WTC11 (cell line): ENCODE data around the gene FBXO22.

ENCODE experiments used
- ZBTB21 ChIP-seq: sonication (generic); formaldehyde crosslinking; IDR thresholded peaks from 2 replicates; pipeline ENCODE4 v1.8.1; 2023; ENCODE audit warnings: mild to moderate bottlenecking, missing genetic modification reagents, borderline replicate concordance
- TF ChIP-seq, protein P1 (sequence below): fragments of 200-600 bp; IDR thresholded peaks from 2 replicates; pipeline ENCODE4 v1.8.0; 2022; ENCODE audit warnings: antibody characterized with exemption

DNA sequence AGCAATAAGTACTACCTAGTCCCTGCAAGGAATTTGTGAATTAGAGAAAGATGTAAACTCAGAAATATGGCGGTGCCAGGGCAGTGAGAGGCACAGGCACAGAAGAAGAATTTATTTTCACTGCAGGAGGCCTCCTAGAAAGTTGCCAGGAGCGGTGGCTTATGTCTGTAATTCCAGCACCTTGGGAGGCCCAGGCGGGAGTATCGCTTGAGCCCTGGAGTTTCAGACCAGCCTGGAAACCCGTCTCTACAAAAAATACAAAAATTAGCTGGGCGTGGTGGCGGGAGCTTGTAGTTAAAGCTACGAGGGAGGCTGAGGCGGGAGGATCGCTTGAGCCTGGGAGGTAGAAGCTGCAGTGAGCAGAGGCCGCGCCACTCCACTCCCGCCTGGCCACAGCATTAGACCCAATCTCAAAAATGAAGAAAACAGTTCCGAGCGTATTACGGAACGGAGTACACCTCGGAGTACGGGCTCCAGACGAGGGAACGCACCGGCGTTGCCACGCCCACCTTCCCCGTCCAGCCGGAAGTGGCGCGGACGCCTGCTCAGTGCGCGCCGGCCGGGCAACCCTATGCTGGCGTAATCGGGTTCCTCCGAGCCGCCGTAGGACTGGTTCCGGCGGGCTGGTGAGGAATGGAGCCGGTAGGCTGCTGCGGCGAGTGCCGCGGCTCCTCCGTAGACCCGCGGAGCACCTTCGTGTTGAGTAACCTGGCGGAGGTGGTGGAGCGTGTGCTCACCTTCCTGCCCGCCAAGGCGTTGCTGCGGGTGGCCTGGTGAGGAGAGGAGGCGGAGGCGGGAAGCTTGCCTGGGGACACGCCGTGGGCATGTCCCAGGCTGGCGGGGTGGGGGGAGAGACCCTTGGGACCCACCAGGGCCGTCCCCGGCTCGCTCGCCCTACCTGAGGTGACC, at the start of gene FBXO22:
- TF ChIP-seq, protein P1, sequence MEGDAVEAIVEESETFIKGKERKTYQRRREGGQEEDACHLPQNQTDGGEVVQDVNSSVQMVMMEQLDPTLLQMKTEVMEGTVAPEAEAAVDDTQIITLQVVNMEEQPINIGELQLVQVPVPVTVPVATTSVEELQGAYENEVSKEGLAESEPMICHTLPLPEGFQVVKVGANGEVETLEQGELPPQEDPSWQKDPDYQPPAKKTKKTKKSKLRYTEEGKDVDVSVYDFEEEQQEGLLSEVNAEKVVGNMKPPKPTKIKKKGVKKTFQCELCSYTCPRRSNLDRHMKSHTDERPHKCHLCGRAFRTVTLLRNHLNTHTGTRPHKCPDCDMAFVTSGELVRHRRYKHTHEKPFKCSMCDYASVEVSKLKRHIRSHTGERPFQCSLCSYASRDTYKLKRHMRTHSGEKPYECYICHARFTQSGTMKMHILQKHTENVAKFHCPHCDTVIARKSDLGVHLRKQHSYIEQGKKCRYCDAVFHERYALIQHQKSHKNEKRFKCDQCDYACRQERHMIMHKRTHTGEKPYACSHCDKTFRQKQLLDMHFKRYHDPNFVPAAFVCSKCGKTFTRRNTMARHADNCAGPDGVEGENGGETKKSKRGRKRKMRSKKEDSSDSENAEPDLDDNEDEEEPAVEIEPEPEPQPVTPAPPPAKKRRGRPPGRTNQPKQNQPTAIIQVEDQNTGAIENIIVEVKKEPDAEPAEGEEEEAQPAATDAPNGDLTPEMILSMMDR, result no peak
- 0 out of 2 replicates have a peak, but pooled peaks have one; percentile 43 for TF ChIP-seq ZBTB21 (CRISPR knock-in tag)
